ENCODE measurements around the gene PCSK1N.
"Not testable (repeated sequence)": the region's sequence is repeated elsewhere in the genome, so short reads cannot be mapped to it uniquely, and the experiment has no call there.

PCSK1N gene

GRCh38 chrX:48823053-48823452, 12.4 kb downstream of the PCSK1N start:
- POLR2A ChIA-PET = interaction anchor here (0.7 kb wide), 1 partner anchor 309 kb away, joined by 3 read pairs; no protein-coding TSS in a partner anchor
- no peak for TF ChIP-seq ELF4 (IDR thresholded peaks at IDR 0.05)
- TF ChIP-seq HDGF (IDR thresholded peaks at IDR 0.05; ENCODE audit: borderline replicate concordance) = no peak
- TF ChIP-seq FOXK2 (IDR thresholded peaks at IDR 0.05) = no peak
- TF ChIP-seq ARNT (IDR thresholded peaks at IDR 0.05) = no peak
- TF ChIP-seq TARDBP (IDR thresholded peaks at IDR 0.05) = no peak
- TF ChIP-seq SP1 (IDR thresholded peaks at IDR 0.05) = no peak
- TF ChIP-seq LEF1 (IDR thresholded peaks at IDR 0.05; ENCODE audit: borderline replicate concordance) = no peak
- no peak for TF ChIP-seq PKNOX1 (IDR thresholded peaks at IDR 0.05)
- no peak for TF ChIP-seq FOXA1 (IDR thresholded peaks at IDR 0.05)
- no peak for TF ChIP-seq NFRKB (IDR thresholded peaks at IDR 0.05)
- no peak for TF ChIP-seq BHLHE40 (IDR thresholded peaks at IDR 0.05; ENCODE audit: borderline replicate concordance)
- no peak for TF ChIP-seq CTBP1 (IDR thresholded peaks at IDR 0.05; ENCODE audit: borderline replicate concordance)
- no peak for TF ChIP-seq SUZ12 (IDR thresholded peaks at IDR 0.05)
- TF ChIP-seq FOXM1 (IDR thresholded peaks at IDR 0.05; ENCODE audit: borderline replicate concordance) = no peak
- TF ChIP-seq L3MBTL2 (conservative IDR thresholded peaks at IDR 0.05) = no peak
- no peak for DNase-seq (ENCODE audit: extremely low spot score)
- CTCF ChIA-PET = no interaction called here

GRCh38 chrX:48819394-48819793, 16.0 kb downstream of the PCSK1N start:
- CTCF ChIA-PET; POLR2A ChIA-PET; DNase-seq (ENCODE audit: extremely low spot score): not testable (repeated sequence)

GRCh38 chrX:48818866-48819265, 16.5 kb downstream of the PCSK1N start:
- POLR2A ChIA-PET = no interaction called here
- CTCF ChIA-PET = no interaction called here
- DNase-seq (ENCODE audit: extremely low spot score) = no peak

GRCh38 chrX:48818098-48818497, 17.3 kb downstream of the PCSK1N start:
- CTCF ChIA-PET = no interaction called here
- POLR2A ChIA-PET = no interaction called here
- DNase-seq (ENCODE audit: extremely low spot score) = no peak
- no peak for TF ChIP-seq LEF1 (IDR thresholded peaks at IDR 0.05; ENCODE audit: borderline replicate concordance)
- no peak for TF ChIP-seq CTBP1 (IDR thresholded peaks at IDR 0.05; ENCODE audit: borderline replicate concordance)
- no peak for TF ChIP-seq PKNOX1 (IDR thresholded peaks at IDR 0.05)
- TF ChIP-seq HDGF (IDR thresholded peaks at IDR 0.05; ENCODE audit: borderline replicate concordance) = no peak
- TF ChIP-seq FOXK2 (IDR thresholded peaks at IDR 0.05) = no peak
- TF ChIP-seq FOXA1 (IDR thresholded peaks at IDR 0.05) = no peak
- TF ChIP-seq SP1 (IDR thresholded peaks at IDR 0.05) = no peak
- TF ChIP-seq L3MBTL2 (conservative IDR thresholded peaks at IDR 0.05) = no peak
- TF ChIP-seq SUZ12 (IDR thresholded peaks at IDR 0.05) = no peak
- TF ChIP-seq ARNT (IDR thresholded peaks at IDR 0.05) = no peak
- TF ChIP-seq ZNF384 (IDR thresholded peaks at IDR 0.05) = no peak
- no peak for TF ChIP-seq NFRKB (IDR thresholded peaks at IDR 0.05)
- TF ChIP-seq FOXM1 (IDR thresholded peaks at IDR 0.05; ENCODE audit: borderline replicate concordance) = no peak
- TF ChIP-seq TARDBP (IDR thresholded peaks at IDR 0.05) = no peak
- no peak for TF ChIP-seq ELF4 (IDR thresholded peaks at IDR 0.05)
- no peak for TF ChIP-seq BHLHE40 (IDR thresholded peaks at IDR 0.05; ENCODE audit: borderline replicate concordance)

More at GRCh38 chrX:48818866-48819265, 16.5 kb downstream of the PCSK1N start:
- TF ChIP-seq SUZ12 (IDR thresholded peaks at IDR 0.05) (no peak), FOXM1 (IDR thresholded peaks at IDR 0.05; ENCODE audit: borderline replicate concordance) (no peak), NFRKB (IDR thresholded peaks at IDR 0.05) (no peak), ELF4 (IDR thresholded peaks at IDR 0.05) (no peak), ZNF384 (IDR thresholded peaks at IDR 0.05) (no peak), L3MBTL2 (conservative IDR thresholded peaks at IDR 0.05) (no peak), HDGF (IDR thresholded peaks at IDR 0.05; ENCODE audit: borderline replicate concordance) (no peak), CTBP1 (IDR thresholded peaks at IDR 0.05; ENCODE audit: borderline replicate concordance) (no peak), FOXA1 (IDR thresholded peaks at IDR 0.05) (no peak)

GRCh38 chrX:48816014-48816810, 19.2 kb downstream of the PCSK1N start:
- POLR2A ChIA-PET = no interaction called here
- no peak for DNase-seq (ENCODE audit: extremely low spot score)
- TF ChIP-seq BHLHE40 (IDR thresholded peaks at IDR 0.05; ENCODE audit: borderline replicate concordance) (no peak), L3MBTL2 (conservative IDR thresholded peaks at IDR 0.05) (no peak), CTBP1 (IDR thresholded peaks at IDR 0.05; ENCODE audit: borderline replicate concordance) (no peak), FOXK2 (IDR thresholded peaks at IDR 0.05) (no peak), HDGF (IDR thresholded peaks at IDR 0.05; ENCODE audit: borderline replicate concordance) (no peak), SUZ12 (IDR thresholded peaks at IDR 0.05) (no peak), LEF1 (IDR thresholded peaks at IDR 0.05; ENCODE audit: borderline replicate concordance) (no peak), ARNT (IDR thresholded peaks at IDR 0.05) (no peak), TARDBP (IDR thresholded peaks at IDR 0.05) (no peak), PKNOX1 (IDR thresholded peaks at IDR 0.05) (no peak), SP1 (IDR thresholded peaks at IDR 0.05) (no peak), FOXA1 (IDR thresholded peaks at IDR 0.05) (no peak), NFRKB (IDR thresholded peaks at IDR 0.05) (no peak), ELF4 (IDR thresholded peaks at IDR 0.05) (no peak), ZNF384 (IDR thresholded peaks at IDR 0.05) (no peak), FOXM1 (IDR thresholded peaks at IDR 0.05; ENCODE audit: borderline replicate concordance) (no peak)
- CTCF ChIA-PET = no interaction called here

GRCh38 chrX:48815266-48815665, 20.1 kb downstream of the PCSK1N start:
- CTCF ChIA-PET = no interaction called here
- TF ChIP-seq SP1 (IDR thresholded peaks at IDR 0.05) = no peak
- no peak for TF ChIP-seq ZNF384 (IDR thresholded peaks at IDR 0.05)
- TF ChIP-seq HDGF (IDR thresholded peaks at IDR 0.05; ENCODE audit: borderline replicate concordance) = no peak
- TF ChIP-seq NFRKB (IDR thresholded peaks at IDR 0.05) = no peak
- TF ChIP-seq BHLHE40 (IDR thresholded peaks at IDR 0.05; ENCODE audit: borderline replicate concordance) = no peak
- no peak for DNase-seq (ENCODE audit: extremely low spot score)
- POLR2A ChIA-PET = no interaction called here

All from HEK293T (cell line).